Activated T-cell treated with anti-CD3 and anti-CD28 coated beads for 1 hour (primary cell): Measurements from ENCODE around the gene TCEANC2.
"Not testable (repeated sequence)": the region's sequence is repeated elsewhere in the genome, so short reads cannot be mapped to it uniquely, and the experiment has no call there.

Experiments
- DNase-seq: peaks from one replicate; pipeline ENCODE4 v3.0.0-alpha.2; 2020; ENCODE audit warnings: low read depth

TCEANC2 gene

GRCh38 chr1:54086754-54087153, 33.3 kb downstream of the TCEANC2 start:
- DNase-seq = no peak

- no peak for DNase-seq
Measured at GRCh38 chr1:54088385-54088784, 35.0 kb downstream of the TCEANC2 start.

- DNase-seq = no peak
Measured at GRCh38 chr1:54091666-54092065, 38.3 kb downstream of the TCEANC2 start.

GRCh38 chr1:54094001-54094729, 40.8 kb downstream of the TCEANC2 start:
- DNase-seq = no peak

GRCh38 chr1:54094730-54095105, 41.3 kb downstream of the TCEANC2 start:
- DNase-seq = not testable (repeated sequence)

GRCh38 chr1:54095546-54096226, 42.3 kb downstream of the TCEANC2 start:
- DNase-seq = no peak

GRCh38 chr1:54096227-54096876, 42.9 kb downstream of the TCEANC2 start:
- DNase-seq = no peak

GRCh38 chr1:54096877-54097240, 43.5 kb downstream of the TCEANC2 start:
- DNase-seq = no peak

- DNase-seq = no peak
Measured at GRCh38 chr1:54099061-54099610, 45.7 kb downstream of the TCEANC2 start.

GRCh38 chr1:54100500-54100899, 47.1 kb downstream of the TCEANC2 start:
- DNase-seq = no peak

- DNase-seq = no peak
Measured at GRCh38 chr1:54103414-54103813, 50.0 kb downstream of the TCEANC2 start.

- not testable (repeated sequence) for DNase-seq
Measured at GRCh38 chr1:54104613-54105012, 51.2 kb downstream of the TCEANC2 start.

- no peak for DNase-seq
Measured at GRCh38 chr1:54105080-54105479, 51.7 kb downstream of the TCEANC2 start.

GRCh38 chr1:54105736-54106269, 52.4 kb downstream of the TCEANC2 start:
- no peak for DNase-seq

GRCh38 chr1:54107131-54107530, 53.7 kb downstream of the TCEANC2 start:
- DNase-seq = no peak

GRCh38 chr1:54108156-54108555, 54.7 kb downstream of the TCEANC2 start:
- DNase-seq = no peak

- no peak for DNase-seq
Measured at GRCh38 chr1:54109129-54110090, 56.0 kb downstream of the TCEANC2 start.

GRCh38 chr1:54110996-54111395, 57.6 kb downstream of the TCEANC2 start:
- DNase-seq = no peak

GRCh38 chr1:54111624-54112023, 58.2 kb downstream of the TCEANC2 start:
- no peak for DNase-seq

- DNase-seq = no peak
Measured at GRCh38 chr1:54112027-54112426, 58.6 kb downstream of the TCEANC2 start.

- no peak for DNase-seq
Measured at GRCh38 chr1:54112705-54113368, 59.4 kb downstream of the TCEANC2 start.
